ENCODE results near the gene RNASE8. TPM values are rescaled to one million over a fixed set of nuclear protein-coding genes. Genes with fewer than 3 reads are reported as not detected.
"Not testable (repeated sequence)": the region's sequence is repeated elsewhere in the genome, so short reads cannot be mapped to it uniquely, and the experiment has no call there.

RNASE8 gene, protein sequence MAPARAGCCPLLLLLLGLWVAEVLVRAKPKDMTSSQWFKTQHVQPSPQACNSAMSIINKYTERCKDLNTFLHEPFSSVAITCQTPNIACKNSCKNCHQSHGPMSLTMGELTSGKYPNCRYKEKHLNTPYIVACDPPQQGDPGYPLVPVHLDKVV
- total RNA-seq (2021; ENCODE audit: unreplicated experiment): not detected
- polyA plus RNA-seq (2012; ENCODE audit: insufficient read length): not detected
- not detected for Bru-seq, nascent RNA
- BruChase-seq, experiment 1, labeled RNA remaining after a 2-hour chase: not detected
- not detected for BruChase-seq, experiment 2, labeled RNA remaining after a 6-hour chase
- long read RNA-seq: 0 reads

DNA sequence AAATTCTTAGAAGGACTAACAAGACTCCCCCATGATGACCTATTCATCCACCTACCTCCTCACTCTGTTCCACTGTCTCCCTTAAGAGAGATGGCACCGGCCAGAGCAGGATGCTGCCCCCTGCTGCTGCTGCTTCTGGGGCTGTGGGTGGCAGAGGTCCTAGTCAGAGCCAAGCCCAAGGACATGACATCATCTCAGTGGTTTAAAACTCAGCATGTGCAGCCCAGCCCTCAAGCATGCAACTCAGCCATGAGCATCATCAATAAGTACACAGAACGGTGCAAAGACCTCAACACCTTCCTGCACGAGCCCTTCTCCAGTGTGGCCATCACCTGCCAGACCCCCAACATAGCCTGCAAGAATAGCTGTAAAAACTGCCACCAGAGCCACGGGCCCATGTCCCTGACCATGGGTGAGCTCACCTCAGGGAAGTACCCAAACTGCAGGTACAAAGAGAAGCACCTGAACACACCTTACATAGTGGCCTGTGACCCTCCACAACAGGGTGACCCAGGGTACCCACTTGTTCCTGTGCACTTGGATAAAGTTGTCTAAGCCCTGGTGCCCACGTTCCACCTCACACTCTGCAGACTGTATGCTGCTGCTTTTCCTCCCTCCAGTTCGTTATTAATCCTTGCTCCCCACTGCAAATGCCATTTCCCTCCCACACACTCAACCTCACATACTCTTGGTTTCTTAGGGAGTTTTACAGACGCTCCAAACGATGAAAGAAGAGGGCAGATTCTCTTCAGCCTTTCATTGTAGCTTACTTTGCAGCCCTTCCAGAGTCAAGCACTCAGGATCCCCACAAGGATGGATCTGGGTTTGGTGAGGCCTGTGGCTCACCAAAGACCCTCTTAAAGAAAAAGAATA, at the start of gene RNASE8:
TSS of gene RNASE8 (plus strand) at position 20 of the 873 bp plus-strand sequence. CDS start at position 91, 71 bp downstream.
- no peak for ATAC-seq
- no peaks in the 10 kb centered on the region for H3K36me3 ChIP-seq (ENCODE audit: control insufficient read depth, insufficient read depth, low read length)
- H3K27ac ChIP-seq (ENCODE audit: low read length): no peak within 1 kb of the TSS
- TF ChIP-seq SIN3A (IDR thresholded peaks at IDR 0.05; ENCODE audit: borderline replicate concordance, insufficient read depth, low read depth, low read length) (no peak), POLR2AphosphoS5 (IDR thresholded peaks at IDR 0.05; ENCODE audit: low read depth, low read length) (no peak), TCF7L2 (IDR thresholded peaks at IDR 0.05; ENCODE audit: low read depth, low read length) (no peak)
- TF ChIP-seq, protein P1, sequence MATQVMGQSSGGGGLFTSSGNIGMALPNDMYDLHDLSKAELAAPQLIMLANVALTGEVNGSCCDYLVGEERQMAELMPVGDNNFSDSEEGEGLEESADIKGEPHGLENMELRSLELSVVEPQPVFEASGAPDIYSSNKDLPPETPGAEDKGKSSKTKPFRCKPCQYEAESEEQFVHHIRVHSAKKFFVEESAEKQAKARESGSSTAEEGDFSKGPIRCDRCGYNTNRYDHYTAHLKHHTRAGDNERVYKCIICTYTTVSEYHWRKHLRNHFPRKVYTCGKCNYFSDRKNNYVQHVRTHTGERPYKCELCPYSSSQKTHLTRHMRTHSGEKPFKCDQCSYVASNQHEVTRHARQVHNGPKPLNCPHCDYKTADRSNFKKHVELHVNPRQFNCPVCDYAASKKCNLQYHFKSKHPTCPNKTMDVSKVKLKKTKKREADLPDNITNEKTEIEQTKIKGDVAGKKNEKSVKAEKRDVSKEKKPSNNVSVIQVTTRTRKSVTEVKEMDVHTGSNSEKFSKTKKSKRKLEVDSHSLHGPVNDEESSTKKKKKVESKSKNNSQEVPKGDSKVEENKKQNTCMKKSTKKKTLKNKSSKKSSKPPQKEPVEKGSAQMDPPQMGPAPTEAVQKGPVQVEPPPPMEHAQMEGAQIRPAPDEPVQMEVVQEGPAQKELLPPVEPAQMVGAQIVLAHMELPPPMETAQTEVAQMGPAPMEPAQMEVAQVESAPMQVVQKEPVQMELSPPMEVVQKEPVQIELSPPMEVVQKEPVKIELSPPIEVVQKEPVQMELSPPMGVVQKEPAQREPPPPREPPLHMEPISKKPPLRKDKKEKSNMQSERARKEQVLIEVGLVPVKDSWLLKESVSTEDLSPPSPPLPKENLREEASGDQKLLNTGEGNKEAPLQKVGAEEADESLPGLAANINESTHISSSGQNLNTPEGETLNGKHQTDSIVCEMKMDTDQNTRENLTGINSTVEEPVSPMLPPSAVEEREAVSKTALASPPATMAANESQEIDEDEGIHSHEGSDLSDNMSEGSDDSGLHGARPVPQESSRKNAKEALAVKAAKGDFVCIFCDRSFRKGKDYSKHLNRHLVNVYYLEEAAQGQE (IDR thresholded peaks at IDR 0.05; ENCODE audit: insufficient read depth in 1 of 2, low read depth in 2 of 2, low read length in 1 of 2): no peak
- TF ChIP-seq, protein P2, sequence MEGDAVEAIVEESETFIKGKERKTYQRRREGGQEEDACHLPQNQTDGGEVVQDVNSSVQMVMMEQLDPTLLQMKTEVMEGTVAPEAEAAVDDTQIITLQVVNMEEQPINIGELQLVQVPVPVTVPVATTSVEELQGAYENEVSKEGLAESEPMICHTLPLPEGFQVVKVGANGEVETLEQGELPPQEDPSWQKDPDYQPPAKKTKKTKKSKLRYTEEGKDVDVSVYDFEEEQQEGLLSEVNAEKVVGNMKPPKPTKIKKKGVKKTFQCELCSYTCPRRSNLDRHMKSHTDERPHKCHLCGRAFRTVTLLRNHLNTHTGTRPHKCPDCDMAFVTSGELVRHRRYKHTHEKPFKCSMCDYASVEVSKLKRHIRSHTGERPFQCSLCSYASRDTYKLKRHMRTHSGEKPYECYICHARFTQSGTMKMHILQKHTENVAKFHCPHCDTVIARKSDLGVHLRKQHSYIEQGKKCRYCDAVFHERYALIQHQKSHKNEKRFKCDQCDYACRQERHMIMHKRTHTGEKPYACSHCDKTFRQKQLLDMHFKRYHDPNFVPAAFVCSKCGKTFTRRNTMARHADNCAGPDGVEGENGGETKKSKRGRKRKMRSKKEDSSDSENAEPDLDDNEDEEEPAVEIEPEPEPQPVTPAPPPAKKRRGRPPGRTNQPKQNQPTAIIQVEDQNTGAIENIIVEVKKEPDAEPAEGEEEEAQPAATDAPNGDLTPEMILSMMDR (IDR thresholded peaks at IDR 0.05): no peak
- H3K27me3 ChIP-seq (ENCODE audit: control insufficient read depth, insufficient read depth, low read length): no peaks in the 10 kb centered on the region; the same call in 1 of the 2 replicates
- no peak within 1 kb of the TSS for H3K4me3 ChIP-seq (ENCODE audit: low read depth in 2 of 2, low read length in 2 of 2)
- in situ Hi-C loops (cut with HindIII; ENCODE audit: low pct_unique_long_range_greater_than_20kb, low sequenced_read_pairs) (no loop called here), intact Hi-C loops (cut with micrococcal nuclease; ENCODE audit: unreplicated experiment) (no loop called here)
- BruUV-seq (replicated peaks): no TSS peak
- CTCF ChIA-PET: no interaction called here
- no peaks in the 10 kb centered on the region for H3K9me3 ChIP-seq (ENCODE audit: control insufficient read depth, insufficient read depth, low read depth, low read length)
- no peak for DNase-seq (ENCODE audit: low read depth, low spot score)
- POLR2A ChIA-PET: no interaction called here
- no peaks in the 10 kb centered on the region for H3K4me1 ChIP-seq (ENCODE audit: control insufficient read depth, insufficient read depth, low read length)

GRCh38 chr14:21009721-21010120, 47.9 kb upstream of the RNASE8 start:
- DNase-seq (ENCODE audit: low read depth, low spot score); H3K4me3 ChIP-seq (ENCODE audit: low read depth in 2 of 2, low read length in 2 of 2); H3K36me3 ChIP-seq (ENCODE audit: control insufficient read depth, insufficient read depth, low read length); H3K27ac ChIP-seq (ENCODE audit: low read length); in situ Hi-C loops (cut with HindIII; ENCODE audit: low pct_unique_long_range_greater_than_20kb, low sequenced_read_pairs); H3K9me3 ChIP-seq (ENCODE audit: control insufficient read depth, insufficient read depth, low read depth, low read length); POLR2A ChIA-PET; BruUV-seq (replicated peaks); H3K27me3 ChIP-seq (ENCODE audit: control insufficient read depth, insufficient read depth, low read length); ATAC-seq; CTCF ChIA-PET; intact Hi-C loops (cut with micrococcal nuclease; ENCODE audit: unreplicated experiment); H3K4me1 ChIP-seq (ENCODE audit: control insufficient read depth, insufficient read depth, low read length): not testable (repeated sequence)

Data from Panc1 (cell line).